Spleen (tissue), 11 donors: ENCODE results near the gene ANKRD13B. TPM values are rescaled to one million over a fixed set of nuclear protein-coding genes. Genes with fewer than 3 reads are reported as not detected.

ENCODE experiments used
- DNase-seq: peaks from one replicate; pipeline ENCODE4 v3.0.0-alpha.2; 2020
- H3K27ac ChIP-seq, 8 donors: fragments of 200-600 bp; sonication (generic) in 7 of 8; 1 replicate in 4 of 8; 2 replicates in 4 of 8; pipeline versions ENCODE4 v1.5.0 to v1.8.0; 2016 to 2021; ENCODE audit warnings: inconsistent platforms in 4 of 8, mild to moderate bottlenecking in 4 of 8, moderate library complexity in 1 of 8
- H3K27me3 ChIP-seq, 7 donors: fragments of 200-600 bp; sonication (generic) in 6 of 7; replicated peaks in 1 of 7; 1 replicate in 4 of 7; 2 replicates in 3 of 7; pipeline versions ENCODE4 v1.5.0 to v1.8.0; 2016 to 2021; ENCODE audit warnings: inconsistent platforms in 3 of 7, mild to moderate bottlenecking in 1 of 7
- H3K36me3 ChIP-seq, 6 donors: fragments of 200-600 bp; sonication (generic) in 5 of 6; 1 replicate in 4 of 6; 2 replicates in 2 of 6; pipeline versions ENCODE4 v1.5.0 to v1.8.0; 2016 to 2021; ENCODE audit warnings: inconsistent platforms in 2 of 6
- H3K4me1 ChIP-seq, 6 donors: fragments of 200-600 bp; sonication (generic) in 5 of 6; 1 replicate in 3 of 6; 2 replicates in 3 of 6; pipeline versions ENCODE4 v1.5.0 to v1.8.0; 2016 to 2021; ENCODE audit warnings: inconsistent platforms in 3 of 6
- H3K4me3 ChIP-seq, 8 donors: fragments of 200-600 bp; sonication (generic) in 7 of 8; 1 replicate in 4 of 8; 2 replicates in 4 of 8; pipeline versions ENCODE4 v1.5.0 to v1.8.0; 2016 to 2021; ENCODE audit warnings: inconsistent platforms in 4 of 8, mild to moderate bottlenecking in 4 of 8, moderate library complexity in 2 of 8
- H3K9me3 ChIP-seq, 8 donors: fragments of 200-600 bp; sonication (generic) in 7 of 8; 1 replicate in 4 of 8; 2 replicates in 4 of 8; pipeline versions ENCODE4 v1.5.0 to v1.8.0; 2016 to 2021; ENCODE audit warnings: inconsistent platforms in 4 of 8
- CTCF ChIP-seq, 11 experiments: fragments of 200-600 bp in 7 of 11; fragments of 450-650 bp in 4 of 11; sonication (generic) in 4 of 11; IDR thresholded peaks in 8 of 11; conservative IDR thresholded peaks in 3 of 11; 1 replicate in 7 of 11; 2 replicates in 4 of 11; pipeline versions ENCODE4 v1.4.0 to v1.8.0; 2016 to 2021; ENCODE audit warnings: antibody characterized with exemption in 11 of 11, inconsistent platforms in 4 of 11, mild to moderate bottlenecking in 1 of 11
- POLR2A ChIP-seq, 3 donors: fragments of 450-650 bp; IDR thresholded peaks; one replicate each; pipeline ENCODE4 v1.5.1; 2017; ENCODE audit warnings: antibody characterized with exemption in 3 of 3, mild to moderate bottlenecking in 1 of 3
- POLR2AphosphoS5 ChIP-seq, 3 donors: sonication (generic); formaldehyde crosslinking; IDR thresholded peaks; one replicate each; pipeline ENCODE4 v1.5.1; 2017; ENCODE audit warnings: antibody characterized with exemption in 3 of 3
- WGBS, 5 donors: extraction: QIAGEN DNeasy Blood & Tissue Kit in 3 of 5; methylation state at CpG; one replicate each; pipeline versions ENCODE4 v1.1.5 to v1.1.7; 2013 to 2018; 5-methylcytosine and 5-hydroxymethylcytosine counted together
- intact Hi-C: fragments of 100-400 bp; cut with DNase I; formaldehyde crosslinking; loops from one replicate; pipeline ENCODE4 v1.15.0; 2023; ENCODE audit warnings: low total_unique reads
- polyA plus RNA-seq, 3 donors: library from polyadenylated mRNA; stranded (reverse); fragments of 200-250 nt; gene quantifications; one replicate each; pipeline ENCODE4 v1.2.1, GENCODE V29; 2013
- total RNA-seq, 7 donors: library from RNA; depleted of rRNA in 3 of 7; stranded (reverse); fragments of >200 nt in 3 of 7; fragmentation: NEBNext Ultra II Directional in 4 of 7; extraction: Animal tissue kit (Norgen Biotek cat#: 25700) in 4 of 7; gene quantifications; one replicate each; pipeline versions ENCODE4 v1.1.0 to v1.2.1, GENCODE V29; 2016 to 2021
- donor health status: healthy with polysubstance abuse.
- donor health status: DM: no; HTN: no; CAD: no; lungs with moderate emphysema.
- donor health status: DM: no; HTN: no; CAD: no.
- donor health status: Bipolar disorder and iron deficiency.
- donor health status: healthy.
- donor health status: DM: no; HTN: no; CAD: no.
- donor health status: DM: yes; HTN: yes; CAD: no.

The ANKRD13B gene
- total and polyA plus RNA-seq, 10 donors, result 0.85 to 5.5 (median 2.5) TPM

- no peak for TF ChIP-seq POLR2A (IDR thresholded peaks at IDR 0.05)
- TF ChIP-seq POLR2AphosphoS5 (IDR thresholded peaks at IDR 0.05), result no peak
- no peak for TF ChIP-seq CTCF (IDR thresholded peaks at IDR 0.05 in 8 of 11, conservative IDR thresholded peaks at IDR 0.05 in 3 of 11)
- intact Hi-C loops, result no loop called here
- H3K36me3 ChIP-seq, result peaks cover 0 to 15% (median 0%) of the 10 kb centered on the region in 6 donors
- H3K9me3 ChIP-seq, result no peaks in the 10 kb centered on the region
- WGBS, 5 donors, result 0% methylated on average over 19 to 27 of the region's 27 CpGs
- H3K4me1 ChIP-seq, result peaks cover 36 to 83% (median 70%) of the 10 kb centered on the region in 6 donors
- H3K27me3 ChIP-seq, result peaks cover 0 to 3% (median 0%) of the 10 kb centered on the region in 7 donors
- H3K27ac ChIP-seq, result peak overlapping the region; percentile 80 to 93 (median 90)
- DNase-seq, result no peak
- H3K4me3 ChIP-seq, result peak overlapping the region; percentile 62 to 95 (median 75)
Observed at GRCh38 chr17:29567304-29567553, 25.7 kb upstream of the ANKRD13B start.

GRCh38 chr17:29567554-29568330 lies 25.2 kb upstream of the ANKRD13B start:
- DNase-seq, result peak; percentile 96
- H3K4me3 ChIP-seq, result peak overlapping the region; percentile 62 to 95 (median 75)
- peaks cover 34 to 83% (median 70%) of the 10 kb centered on the region in 6 donors for H3K4me1 ChIP-seq
- H3K27me3 ChIP-seq, result peaks cover 0 to 3% (median 0%) of the 10 kb centered on the region in 7 donors
- TF ChIP-seq POLR2AphosphoS5 (IDR thresholded peaks at IDR 0.05) (peak in 1 of 3 donors; percentile 58), POLR2A (IDR thresholded peaks at IDR 0.05) (no peak), CTCF (IDR thresholded peaks at IDR 0.05 in 8 of 11, conservative IDR thresholded peaks at IDR 0.05 in 3 of 11) (peak in 10 of 11 experiments; percentile 17 to 78 (median 52))
- H3K36me3 ChIP-seq, result peaks cover 0 to 13% (median 0%) of the 10 kb centered on the region in 6 donors
- peak overlapping the region; percentile 80 to 93 (median 90) for H3K27ac ChIP-seq
- no peaks in the 10 kb centered on the region for H3K9me3 ChIP-seq
- intact Hi-C loops, result no loop called here
- WGBS, 5 donors, result 0 to 3% (median 1%) methylated on average over 30 to 63 of the region's 63 CpGs

- Histone ChIP-seq H3K4me1 (peaks cover 30 to 83% (median 69%) of the 10 kb centered on the region in 6 donors), H3K4me3 (peak within 1 kb of the TSS; percentile 62 to 95 (median 75)), H3K36me3 (peaks cover 0 to 19% (median 2%) of the 10 kb centered on the region in 6 donors), H3K27me3 (peaks cover 0 to 3% (median 0%) of the 10 kb centered on the region in 7 donors), H3K9me3 (no peaks in the 10 kb centered on the region), H3K27ac (peak within 1 kb of the TSS; percentile 80 to 93 (median 90))
- intact Hi-C loops, result no loop called here
- DNase-seq, result peak; percentile 98
- 1 to 2% (median 1%) methylated on average over 25 to 85 of the region's 85 CpGs for WGBS, 5 donors
- TF ChIP-seq POLR2AphosphoS5 (IDR thresholded peaks at IDR 0.05) (peak; percentile 89 to 93 (median 91)), CTCF (IDR thresholded peaks at IDR 0.05 in 8 of 11, conservative IDR thresholded peaks at IDR 0.05 in 3 of 11) (no peak), POLR2A (IDR thresholded peaks at IDR 0.05) (peak in 2 of 3 donors; percentile 54 to 89)
Observed at GRCh38 chr17:29568331-29569244, 24.3 kb upstream of the ANKRD13B start, which contains the start of gene TP53I13. Gene TP53I13, plus strand, starts transcription at chr17:29568701. Its CDS starts 58 bp downstream, at chr17:29568759.
